Type B pancreatic cell (in vitro differentiated cells): ENCODE results near the gene POLN. TPM values are rescaled to one million over a fixed set of nuclear protein-coding genes. Genes with fewer than 3 reads are reported as not detected.

ENCODE experiments used
- DNase-seq: peaks from one replicate; pipeline ENCODE4 v3.0.0; 2021; ENCODE audit warnings: mixed read lengths; ENCODE audit not compliant: unreplicated experiment; ENCODE audit errors: extremely low spot score
- H3K27ac Mint-ChIP-seq: 2 replicates; pipeline ENCODE4 v1.8.0; 2021; ENCODE audit warnings: mild to moderate bottlenecking, mixed read lengths
- H3K27me3 Mint-ChIP-seq: 2 replicates; pipeline ENCODE4 v1.8.0; 2021; ENCODE audit warnings: mixed read lengths
- H3K36me3 Mint-ChIP-seq: 2 replicates; pipeline ENCODE4 v1.8.0; 2021; ENCODE audit warnings: mixed read lengths
- H3K4me1 Mint-ChIP-seq: one replicate; pipeline ENCODE4 v1.8.0; 2021; ENCODE audit warnings: mixed read lengths; ENCODE audit not compliant: unreplicated experiment
- H3K4me3 Mint-ChIP-seq: 2 replicates; pipeline ENCODE4 v1.8.0; 2021; ENCODE audit warnings: mild to moderate bottlenecking, mixed read lengths
- H3K9me3 Mint-ChIP-seq: 2 replicates; pipeline ENCODE4 v1.8.0; 2021; ENCODE audit warnings: mixed read lengths
- CTCF ChIP-seq: fragments of 200-600 bp; sonication (generic); conservative IDR thresholded peaks from 2 replicates; pipeline ENCODE4 v1.5.0; 2021; ENCODE audit warnings: antibody characterized with exemption, mild to moderate bottlenecking
- total RNA-seq: library from RNA; stranded (reverse); gene quantifications from 2 replicates; pipeline ENCODE4 v1.2.1, GENCODE V29; 2021; ENCODE audit warnings: low replicate concordance

POLN gene
- total RNA-seq, 1 donor from 2014 or later, result 4.1 TPM

- no peak for DNase-seq
These were observed 154.8 kb downstream of the POLN start for GRCh38 chr4:2087170-2087569.

GRCh38 chr4:2085496-2085901 is 156.4 kb downstream of the POLN start:
- H3K9me3 Mint-ChIP-seq, result no peaks in the 10 kb centered on the region
- DNase-seq, result peak; percentile 55
- no peak overlapping the region for H3K27ac Mint-ChIP-seq
- no peak overlapping the region for H3K4me3 Mint-ChIP-seq
- no peaks in the 10 kb centered on the region for H3K36me3 Mint-ChIP-seq
- peaks cover 8% of the 10 kb centered on the region for H3K27me3 Mint-ChIP-seq
- TF ChIP-seq CTCF, result no peak
- H3K4me1 Mint-ChIP-seq, result no peaks in the 10 kb centered on the region

More at GRCh38 chr4:2087170-2087569, 154.8 kb downstream of the POLN start:
- Mint-ChIP-seq H3K9me3 (no peaks in the 10 kb centered on the region), H3K36me3 (no peaks in the 10 kb centered on the region), H3K27ac (no peak overlapping the region), H3K4me1 (no peaks in the 10 kb centered on the region), H3K27me3 (peaks cover 15% of the 10 kb centered on the region), H3K4me3 (no peak overlapping the region)
- TF ChIP-seq CTCF, result peak; percentile 26

GRCh38 chr4:2084316-2084715 is 157.6 kb downstream of the POLN start:
- TF ChIP-seq CTCF, result no peak
- H3K4me1 Mint-ChIP-seq, result no peaks in the 10 kb centered on the region
- no peaks in the 10 kb centered on the region for H3K36me3 Mint-ChIP-seq
- DNase-seq, result peak; percentile 67
- no peaks in the 10 kb centered on the region for H3K9me3 Mint-ChIP-seq
- H3K27ac Mint-ChIP-seq, result no peak overlapping the region
- no peak overlapping the region for H3K4me3 Mint-ChIP-seq
- H3K27me3 Mint-ChIP-seq, result peaks cover 4% of the 10 kb centered on the region

GRCh38 chr4:2083826-2084160 is 158.1 kb downstream of the POLN start:
- TF ChIP-seq CTCF, result no peak
- no peak overlapping the region for H3K4me3 Mint-ChIP-seq
- H3K9me3 Mint-ChIP-seq, result no peaks in the 10 kb centered on the region
- peak; percentile 52 for DNase-seq
- H3K27ac Mint-ChIP-seq, result no peak overlapping the region
- peaks cover 4% of the 10 kb centered on the region for H3K27me3 Mint-ChIP-seq
- no peaks in the 10 kb centered on the region for H3K36me3 Mint-ChIP-seq
- no peaks in the 10 kb centered on the region for H3K4me1 Mint-ChIP-seq

GRCh38 chr4:2083116-2083825 is 158.7 kb downstream of the POLN start:
- H3K27ac Mint-ChIP-seq, result no peak overlapping the region
- DNase-seq, result peak; percentile 49
- no peak overlapping the region for H3K4me3 Mint-ChIP-seq
- TF ChIP-seq CTCF, result no peak
- H3K9me3 Mint-ChIP-seq, result no peaks in the 10 kb centered on the region
- H3K36me3 Mint-ChIP-seq, result no peaks in the 10 kb centered on the region
- H3K27me3 Mint-ChIP-seq, result peaks cover 4% of the 10 kb centered on the region
- H3K4me1 Mint-ChIP-seq, result no peaks in the 10 kb centered on the region
